Measurements from ENCODE around the gene OSBPL2. TPM values are rescaled to one million over a fixed set of nuclear protein-coding genes. Genes with fewer than 3 reads are reported as not detected.

The OSBPL2 gene
- polyA plus RNA-seq, 1 experiment, result 20.5 TPM

DNA sequence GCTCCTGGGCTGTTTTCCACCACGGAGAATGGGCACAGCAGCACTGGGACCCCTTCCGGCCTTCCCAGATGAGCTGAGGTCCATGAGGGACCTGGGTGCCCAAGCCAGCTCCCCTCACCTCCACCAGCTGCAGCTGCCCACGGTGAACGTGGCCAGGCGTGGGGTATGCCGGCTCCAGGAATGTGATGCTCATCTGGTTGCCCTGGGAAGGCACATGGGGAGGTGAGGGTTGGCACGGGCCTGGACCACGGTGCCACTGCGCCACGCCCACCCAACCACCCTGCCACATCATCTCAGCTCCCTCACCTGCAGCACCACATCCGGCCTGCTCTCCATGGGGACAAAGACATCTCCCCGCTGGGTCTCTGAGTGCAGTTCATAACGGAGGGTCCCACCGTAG, 88.2 kb downstream of the OSBPL2 start:
- CTCF ChIA-PET, result interaction anchor here (0.6 kb wide), 1 partner anchor 41 kb away, joined by 3 read pairs; no protein-coding TSS in a partner anchor
- H3K36me3 ChIP-seq (ENCODE audit: control insufficient read depth, insufficient read depth, low read length), result peaks cover 2% of the 10 kb centered on the region

DNA sequence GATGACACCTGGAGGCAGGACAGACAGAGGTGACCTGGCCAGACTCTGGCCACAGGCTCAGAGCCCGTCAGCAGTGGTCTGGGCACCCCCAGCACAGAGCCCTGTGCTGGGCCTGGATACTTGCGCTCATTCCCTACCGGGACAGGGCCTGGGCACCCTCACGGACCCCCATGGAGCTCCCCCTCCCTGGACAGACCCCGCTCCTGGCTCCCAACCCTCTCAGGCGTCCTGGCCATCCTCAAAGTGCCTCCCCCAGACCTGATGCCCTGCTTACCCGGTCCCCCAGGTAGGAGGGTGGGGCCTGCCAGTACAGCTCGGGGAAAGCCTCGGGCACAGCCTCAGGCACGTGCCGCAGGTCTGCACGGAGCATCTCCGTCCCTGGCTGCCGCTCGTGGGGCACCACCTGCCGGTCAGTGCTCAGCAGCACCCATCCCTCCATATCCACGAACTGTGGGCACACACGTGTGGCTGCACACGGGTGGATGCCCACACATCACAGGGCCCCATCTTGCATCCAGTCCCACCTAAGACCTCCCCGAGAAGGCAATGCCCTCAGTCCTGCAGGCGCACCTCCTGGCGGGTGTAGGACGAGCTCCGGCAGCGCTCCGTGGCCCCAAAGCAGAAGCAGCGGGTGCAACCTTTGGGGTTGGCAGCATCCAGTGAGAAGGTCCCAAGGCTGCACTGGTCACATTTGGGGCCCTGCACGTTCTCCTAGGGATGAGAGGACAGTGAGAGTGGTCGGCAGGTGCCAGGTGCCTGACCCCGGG, 88.8 kb downstream of the OSBPL2 start:
- Histone ChIP-seq H3K27me3 (ENCODE audit: control insufficient read depth, insufficient read depth, low read length) (no peaks in the 10 kb centered on the region), H3K4me3 (ENCODE audit: low read depth, low read length) (no peak overlapping the region), H3K36me3 (ENCODE audit: control insufficient read depth, insufficient read depth, low read length) (peaks cover 2% of the 10 kb centered on the region)
- ChIA-PET CTCF (interaction anchor here (0.6 kb wide), 2 partner anchors 28 to 40 kb away, joined by 3 read pairs; no protein-coding TSS in a partner anchor), POLR2A (no interaction called here)
- DNase-seq (ENCODE audit: low read depth), result no peak
- TF ChIP-seq, protein P1, sequence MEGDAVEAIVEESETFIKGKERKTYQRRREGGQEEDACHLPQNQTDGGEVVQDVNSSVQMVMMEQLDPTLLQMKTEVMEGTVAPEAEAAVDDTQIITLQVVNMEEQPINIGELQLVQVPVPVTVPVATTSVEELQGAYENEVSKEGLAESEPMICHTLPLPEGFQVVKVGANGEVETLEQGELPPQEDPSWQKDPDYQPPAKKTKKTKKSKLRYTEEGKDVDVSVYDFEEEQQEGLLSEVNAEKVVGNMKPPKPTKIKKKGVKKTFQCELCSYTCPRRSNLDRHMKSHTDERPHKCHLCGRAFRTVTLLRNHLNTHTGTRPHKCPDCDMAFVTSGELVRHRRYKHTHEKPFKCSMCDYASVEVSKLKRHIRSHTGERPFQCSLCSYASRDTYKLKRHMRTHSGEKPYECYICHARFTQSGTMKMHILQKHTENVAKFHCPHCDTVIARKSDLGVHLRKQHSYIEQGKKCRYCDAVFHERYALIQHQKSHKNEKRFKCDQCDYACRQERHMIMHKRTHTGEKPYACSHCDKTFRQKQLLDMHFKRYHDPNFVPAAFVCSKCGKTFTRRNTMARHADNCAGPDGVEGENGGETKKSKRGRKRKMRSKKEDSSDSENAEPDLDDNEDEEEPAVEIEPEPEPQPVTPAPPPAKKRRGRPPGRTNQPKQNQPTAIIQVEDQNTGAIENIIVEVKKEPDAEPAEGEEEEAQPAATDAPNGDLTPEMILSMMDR (IDR thresholded peaks at IDR 0.05; ENCODE audit: insufficient read depth, low read depth, low read length), result no peak

More for the DNA sequence above, 88.2 kb downstream of the OSBPL2 start:
- POLR2A ChIA-PET, result no interaction called here
- H3K27me3 ChIP-seq (ENCODE audit: control insufficient read depth, insufficient read depth, low read length), result no peaks in the 10 kb centered on the region
- no peak for DNase-seq (ENCODE audit: low read depth)
- no peak overlapping the region for H3K4me3 ChIP-seq (ENCODE audit: low read depth, low read length)
- TF ChIP-seq, protein P1 (IDR thresholded peaks at IDR 0.05; ENCODE audit: insufficient read depth, low read depth, low read length), result no peak

DNA sequence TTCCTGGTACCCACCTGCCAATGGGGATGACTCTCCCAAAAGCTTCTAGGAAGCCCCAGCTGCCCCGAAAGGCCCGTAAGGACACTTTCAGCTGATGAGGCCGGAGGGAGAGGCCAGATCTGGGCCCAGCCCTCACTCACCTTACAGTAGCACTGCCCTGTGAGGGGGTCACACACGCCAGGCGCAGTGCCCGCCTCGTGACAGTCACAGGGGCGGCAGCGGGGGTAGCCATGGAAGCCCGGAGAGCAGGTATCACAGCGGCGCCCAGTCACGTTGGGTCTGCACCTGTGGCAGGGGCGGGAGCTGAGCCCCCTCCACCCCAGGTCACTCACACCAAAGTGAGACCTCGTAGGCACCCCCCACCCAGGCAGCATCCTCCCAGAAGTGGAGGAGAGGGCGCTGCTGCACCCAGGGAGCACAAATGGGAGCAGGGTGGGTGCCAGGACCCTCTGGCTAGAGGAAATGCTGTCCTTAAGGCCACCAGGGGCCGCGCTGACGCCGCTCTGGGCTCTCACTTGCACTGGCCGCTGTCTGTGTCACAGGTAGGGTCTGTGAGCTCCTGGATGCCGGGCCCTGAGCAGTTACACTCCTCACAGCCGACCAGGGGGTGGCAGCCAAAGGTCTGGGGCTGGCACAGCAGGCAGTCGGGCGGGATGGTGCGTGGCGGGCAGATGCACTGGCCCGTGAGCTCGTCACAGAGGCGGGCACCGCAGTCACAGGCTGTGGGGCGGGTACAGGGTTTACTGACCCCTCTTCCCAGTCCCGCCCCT, 89.6 kb downstream of the OSBPL2 start:
- no peak for DNase-seq (ENCODE audit: low read depth)
- ChIA-PET CTCF (interaction anchor here (0.6 kb wide), 1 partner anchor 28 kb away, joined by 3 read pairs; no protein-coding TSS in a partner anchor), POLR2A (no interaction called here)
- Histone ChIP-seq H3K27me3 (ENCODE audit: control insufficient read depth, insufficient read depth, low read length) (no peaks in the 10 kb centered on the region), H3K36me3 (ENCODE audit: control insufficient read depth, insufficient read depth, low read length) (peaks cover 2% of the 10 kb centered on the region), H3K4me3 (ENCODE audit: low read depth, low read length) (no peak overlapping the region)
- TF ChIP-seq, protein P1 (IDR thresholded peaks at IDR 0.05; ENCODE audit: insufficient read depth, low read depth, low read length), result no peak

DNA sequence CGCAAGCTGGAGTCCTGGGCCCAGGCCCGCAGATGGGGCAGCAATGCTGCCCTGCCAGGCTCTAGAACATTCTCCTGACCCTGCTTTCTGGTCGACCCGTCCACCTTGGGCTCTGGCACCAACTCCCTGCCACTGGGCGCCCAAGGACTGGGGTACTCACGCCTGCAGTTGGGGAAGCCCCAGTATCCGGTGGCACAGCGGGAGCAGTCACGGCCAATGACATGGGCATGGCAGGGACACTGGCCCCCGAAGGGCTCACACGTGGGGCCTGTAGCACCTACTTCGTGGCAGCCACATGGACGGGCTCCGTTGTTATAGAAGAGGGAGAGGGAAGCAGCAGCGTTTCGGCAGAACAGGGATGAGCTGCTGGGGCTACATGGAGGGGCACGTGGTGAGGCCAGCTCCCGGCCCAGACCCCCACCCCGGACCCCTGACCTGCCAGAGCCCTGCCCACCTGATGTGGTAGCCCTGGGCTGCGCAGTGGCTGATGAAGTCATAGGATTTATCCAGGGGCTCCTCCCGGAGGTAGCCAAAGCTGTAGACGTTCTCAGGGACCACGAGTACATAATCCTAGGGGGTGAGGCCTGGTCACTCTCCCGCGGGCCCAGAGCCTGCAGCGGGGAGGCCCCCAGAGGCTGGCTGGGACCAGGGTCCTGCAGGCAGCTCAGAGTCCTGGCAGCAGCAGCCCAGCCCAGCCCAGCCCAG, 90.5 kb downstream of the OSBPL2 start:
- ChIA-PET POLR2A (no interaction called here), CTCF (no interaction called here)
- no peak for DNase-seq (ENCODE audit: low read depth)
- TF ChIP-seq, protein P1 (IDR thresholded peaks at IDR 0.05; ENCODE audit: insufficient read depth, low read depth, low read length), result no peak
- Histone ChIP-seq H3K27me3 (ENCODE audit: control insufficient read depth, insufficient read depth, low read length) (no peaks in the 10 kb centered on the region), H3K4me3 (ENCODE audit: low read depth, low read length) (no peak overlapping the region), H3K36me3 (ENCODE audit: control insufficient read depth, insufficient read depth, low read length) (peaks cover 2% of the 10 kb centered on the region)
